ENCODE data around the gene DDX41. TPM values are rescaled to one million over a fixed set of nuclear protein-coding genes. Genes with fewer than 3 reads are reported as not detected.

The DDX41 gene
- polyA plus RNA-seq, 3 donors, result 44.9 to 178 (median 70.3) TPM

DNA sequence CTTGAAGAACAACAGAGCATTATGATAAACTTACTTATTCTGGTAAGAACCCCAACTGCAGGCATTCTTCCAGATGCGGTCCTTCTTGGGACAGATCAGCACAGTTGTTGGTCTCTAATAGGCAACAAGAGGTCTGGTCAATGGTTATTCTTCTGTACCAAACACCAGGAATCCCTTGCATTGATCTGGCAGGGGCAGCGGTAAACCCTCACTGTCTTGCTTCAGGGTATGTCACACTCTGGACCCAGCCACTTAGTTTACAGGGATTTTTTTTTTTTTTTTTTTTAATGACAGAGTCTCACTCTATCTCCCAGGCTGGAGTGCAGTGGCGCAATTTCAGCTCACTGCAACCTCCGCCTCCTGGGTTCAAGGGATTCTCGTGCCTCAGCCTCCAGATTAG, 38.9 kb upstream of the DDX41 start:
- Histone ChIP-seq H3K9ac (ENCODE audit: insufficient read depth, low read length, poor library complexity, severe bottlenecking) (no peak overlapping the region), H3K79me2 (ENCODE audit: insufficient read depth, low read length) (peaks cover 35% of the 10 kb centered on the region), H3K9me3 (replicated peaks in 1 of 2; ENCODE audit: control insufficient read depth in 1 of 2, insufficient read depth in 1 of 2, low read length in 2 of 2) (no peaks in the 10 kb centered on the region), H3K4me1 (ENCODE audit: control insufficient read depth in 1 of 2, insufficient read depth in 2 of 2, low read length in 2 of 2) (peaks cover 16 to 19% of the 10 kb centered on the region in 2 donors), H2AFZ (ENCODE audit: insufficient read depth, low read depth, low read length, poor library complexity, severe bottlenecking) (no peak overlapping the region), H3K27ac (ENCODE audit: low read depth in 1 of 2, low read length in 2 of 2) (no peak overlapping the region), H3K4me2 (replicated peaks; ENCODE audit: extremely low read depth, low read length, poor library complexity, severe bottlenecking) (no peak overlapping the region), H3K27me3 (ENCODE audit: control insufficient read depth in 2 of 2, insufficient read depth in 2 of 2, low read length in 2 of 2) (no peaks in the 10 kb centered on the region), H3K36me3 (replicated peaks in 1 of 2; ENCODE audit: control insufficient read depth in 1 of 2, insufficient read depth in 2 of 2, low read length in 2 of 2) (peaks cover 0 to 22% of the 10 kb centered on the region in 2 donors), H4K20me1 (ENCODE audit: insufficient read depth, low read length) (peaks cover 31% of the 10 kb centered on the region), H3K4me3 (replicated peaks in 1 of 3; ENCODE audit: low read depth in 2 of 3, low read length in 3 of 3) (no peak overlapping the region)
- H3K36me3 Mint-ChIP-seq, result peaks cover 17% of the 10 kb centered on the region in 2 donors
- 100% methylated on average over 1 of the region's 5 CpGs for WGBS (ENCODE audit: insufficient coverage)
- H3K4me1 Mint-ChIP-seq, result peaks cover 23% of the 10 kb centered on the region
- TF ChIP-seq, protein P1, sequence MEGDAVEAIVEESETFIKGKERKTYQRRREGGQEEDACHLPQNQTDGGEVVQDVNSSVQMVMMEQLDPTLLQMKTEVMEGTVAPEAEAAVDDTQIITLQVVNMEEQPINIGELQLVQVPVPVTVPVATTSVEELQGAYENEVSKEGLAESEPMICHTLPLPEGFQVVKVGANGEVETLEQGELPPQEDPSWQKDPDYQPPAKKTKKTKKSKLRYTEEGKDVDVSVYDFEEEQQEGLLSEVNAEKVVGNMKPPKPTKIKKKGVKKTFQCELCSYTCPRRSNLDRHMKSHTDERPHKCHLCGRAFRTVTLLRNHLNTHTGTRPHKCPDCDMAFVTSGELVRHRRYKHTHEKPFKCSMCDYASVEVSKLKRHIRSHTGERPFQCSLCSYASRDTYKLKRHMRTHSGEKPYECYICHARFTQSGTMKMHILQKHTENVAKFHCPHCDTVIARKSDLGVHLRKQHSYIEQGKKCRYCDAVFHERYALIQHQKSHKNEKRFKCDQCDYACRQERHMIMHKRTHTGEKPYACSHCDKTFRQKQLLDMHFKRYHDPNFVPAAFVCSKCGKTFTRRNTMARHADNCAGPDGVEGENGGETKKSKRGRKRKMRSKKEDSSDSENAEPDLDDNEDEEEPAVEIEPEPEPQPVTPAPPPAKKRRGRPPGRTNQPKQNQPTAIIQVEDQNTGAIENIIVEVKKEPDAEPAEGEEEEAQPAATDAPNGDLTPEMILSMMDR (IDR thresholded peaks at IDR 0.05), result no peak
- intact Hi-C loops (cut with micrococcal nuclease), result loop anchor here in 1 of 2 donors (5.0 kb wide), 1 partner anchor 42 kb away; no protein-coding TSS in a partner anchor
- DNase-seq, result no peak
- peaks cover 0 to 1% (median 0%) of the 10 kb centered on the region in 7 donors for H3K9me3 Mint-ChIP-seq
- H3K27ac Mint-ChIP-seq, result no peak overlapping the region
- peaks cover 0 to 7% (median 3%) of the 10 kb centered on the region in 3 donors for H3K27me3 Mint-ChIP-seq (ENCODE audit: low read depth in 3 of 3)
- H3K4me3 Mint-ChIP-seq, result no peak overlapping the region

GRCh38 chr5:177555228-177555627, 38.5 kb upstream of the DDX41 start:
- TF ChIP-seq, protein P1 (IDR thresholded peaks at IDR 0.05), result no peak
- Mint-ChIP-seq H3K4me3 (no peak overlapping the region), H3K4me1 (peaks cover 25% of the 10 kb centered on the region), H3K27ac (peak overlapping the region in 1 of 7 donors; percentile 59), H3K27me3 (ENCODE audit: low read depth in 3 of 3) (peaks cover 0 to 7% (median 2%) of the 10 kb centered on the region in 3 donors), H3K36me3 (peaks cover 17% of the 10 kb centered on the region in 2 donors), H3K9me3 (no peaks in the 10 kb centered on the region)
- peak overlapping the region; percentile 86 for H3K4me2 ChIP-seq (replicated peaks; ENCODE audit: extremely low read depth, low read length, poor library complexity, severe bottlenecking)
- intact Hi-C loops (cut with micrococcal nuclease), result loop anchor here in 1 of 2 donors (5.0 kb wide), 1 partner anchor 42 kb away; no protein-coding TSS in a partner anchor
- no peak overlapping the region for H3K9ac ChIP-seq (ENCODE audit: insufficient read depth, low read length, poor library complexity, severe bottlenecking)
- H3K27ac ChIP-seq (ENCODE audit: low read depth in 1 of 2, low read length in 2 of 2), result no peak overlapping the region
- H3K79me2 ChIP-seq (ENCODE audit: insufficient read depth, low read length), result peaks cover 40% of the 10 kb centered on the region
- H3K4me1 ChIP-seq (ENCODE audit: control insufficient read depth in 1 of 2, insufficient read depth in 2 of 2, low read length in 2 of 2), result peaks cover 16 to 19% of the 10 kb centered on the region in 2 donors
- 100% methylated on average over 2 of the region's 2 CpGs for WGBS (ENCODE audit: insufficient coverage)
- peaks cover 0 to 26% of the 10 kb centered on the region in 2 donors for H3K36me3 ChIP-seq (replicated peaks in 1 of 2; ENCODE audit: control insufficient read depth in 1 of 2, insufficient read depth in 2 of 2, low read length in 2 of 2)
- H3K9me3 ChIP-seq (replicated peaks in 1 of 2; ENCODE audit: control insufficient read depth in 1 of 2, insufficient read depth in 1 of 2, low read length in 2 of 2), result no peaks in the 10 kb centered on the region
- H4K20me1 ChIP-seq (ENCODE audit: insufficient read depth, low read length), result peaks cover 36% of the 10 kb centered on the region
- DNase-seq, result no peak
- peak overlapping the region in 1 of 3 experiments; percentile 75 for H3K4me3 ChIP-seq (replicated peaks in 1 of 3; ENCODE audit: low read depth in 2 of 3, low read length in 3 of 3)
- no peaks in the 10 kb centered on the region for H3K27me3 ChIP-seq (ENCODE audit: control insufficient read depth in 2 of 2, insufficient read depth in 2 of 2, low read length in 2 of 2)
- peak overlapping the region; percentile 72 for H2AFZ ChIP-seq (ENCODE audit: insufficient read depth, low read depth, low read length, poor library complexity, severe bottlenecking)

Data from CD14-positive monocyte (primary cell).